Superior temporal gyrus (tissue), 1 donor: ENCODE results near the gene RGS3.
"Not testable (repeated sequence)": the region's sequence is repeated elsewhere in the genome, so short reads cannot be mapped to it uniquely, and the experiment has no call there.

Experiments used
- DNase-seq: peaks from one replicate; pipeline ENCODE4 v3.0.0-alpha.2; 2016; ENCODE audit errors: extremely low spot score

Gene RGS3

DNA sequence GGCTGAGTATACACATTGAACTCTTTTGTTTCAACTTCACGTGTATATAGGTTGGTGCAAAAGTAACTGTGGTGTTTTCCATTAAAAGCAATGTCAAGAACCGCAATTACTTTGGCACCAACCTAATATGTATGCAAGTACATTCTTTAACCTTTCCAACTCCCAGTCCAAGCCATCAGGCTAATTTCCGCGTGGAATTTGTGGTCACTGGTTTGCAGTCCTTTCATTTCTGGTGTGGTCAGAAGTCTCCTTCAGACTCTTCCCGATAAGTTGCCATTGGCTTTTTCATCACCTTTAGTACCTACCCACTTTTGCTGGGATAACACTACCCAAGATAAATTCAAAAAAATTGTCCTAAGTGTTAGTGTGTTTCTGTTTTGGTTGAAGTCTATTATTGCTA, 84.0 kb downstream of the RGS3 start:
- no peak for DNase-seq

DNA sequence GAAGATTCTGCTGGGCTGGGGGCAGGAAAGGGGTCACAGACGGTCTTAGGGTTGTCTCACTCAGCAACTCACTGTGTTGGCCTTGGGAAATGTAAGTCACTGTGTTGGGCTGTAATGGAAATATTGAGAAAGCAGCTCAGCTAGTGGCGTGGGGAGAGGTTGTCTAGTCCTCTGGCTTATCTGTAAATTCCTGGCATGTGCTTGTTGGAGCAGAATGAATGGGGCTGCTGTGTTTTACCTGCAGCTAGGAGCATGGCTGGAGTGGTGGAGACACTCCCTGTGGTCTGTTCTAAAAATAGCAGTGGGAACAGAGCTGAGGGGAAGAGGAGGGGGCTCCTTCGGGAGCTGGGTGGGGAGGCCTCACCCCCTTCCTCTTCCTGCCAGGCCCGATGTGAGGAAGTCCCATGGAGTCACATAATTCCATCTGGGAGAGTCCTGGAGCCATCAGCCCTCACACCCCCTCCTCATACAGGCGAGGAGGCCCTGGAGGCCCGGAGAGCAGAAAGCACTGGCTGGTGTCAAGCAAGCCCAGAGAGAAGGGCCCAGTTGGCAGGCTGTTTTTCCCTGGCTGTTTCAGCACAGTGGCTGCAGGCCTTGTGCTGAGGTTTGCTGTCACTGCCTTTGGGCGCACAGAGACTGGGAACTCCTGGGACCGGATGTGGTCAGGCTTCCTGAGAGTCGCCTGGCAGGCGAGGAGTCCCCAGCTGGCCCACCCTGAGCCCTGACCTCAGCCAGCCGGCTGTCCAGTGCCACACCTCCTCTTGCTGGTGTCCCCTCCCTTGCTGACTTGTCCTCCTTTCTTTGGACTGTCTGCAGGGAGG, 84.9 kb downstream of the RGS3 start:
- peak; percentile 37 for DNase-seq

DNA sequence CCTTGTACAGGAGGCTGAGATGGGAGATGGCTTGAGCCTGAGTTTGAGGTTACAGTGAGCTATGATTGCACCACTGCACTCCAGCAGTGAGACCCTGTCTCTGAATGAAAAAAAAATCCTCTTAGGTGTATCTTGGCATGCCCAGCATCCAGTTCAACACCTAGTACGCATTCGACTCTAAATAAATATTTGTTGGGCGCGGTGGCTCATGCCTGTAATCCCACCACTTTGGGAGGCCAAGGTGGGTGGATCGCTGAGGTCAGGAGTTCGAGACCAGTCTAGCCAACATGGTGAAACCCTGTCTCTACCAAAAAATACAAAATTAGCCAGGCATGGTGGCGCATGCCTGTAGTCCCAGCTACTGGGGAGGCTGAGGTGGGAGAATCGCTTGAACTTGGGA, 86.4 kb downstream of the RGS3 start:
- DNase-seq, result not testable (repeated sequence)

DNA sequence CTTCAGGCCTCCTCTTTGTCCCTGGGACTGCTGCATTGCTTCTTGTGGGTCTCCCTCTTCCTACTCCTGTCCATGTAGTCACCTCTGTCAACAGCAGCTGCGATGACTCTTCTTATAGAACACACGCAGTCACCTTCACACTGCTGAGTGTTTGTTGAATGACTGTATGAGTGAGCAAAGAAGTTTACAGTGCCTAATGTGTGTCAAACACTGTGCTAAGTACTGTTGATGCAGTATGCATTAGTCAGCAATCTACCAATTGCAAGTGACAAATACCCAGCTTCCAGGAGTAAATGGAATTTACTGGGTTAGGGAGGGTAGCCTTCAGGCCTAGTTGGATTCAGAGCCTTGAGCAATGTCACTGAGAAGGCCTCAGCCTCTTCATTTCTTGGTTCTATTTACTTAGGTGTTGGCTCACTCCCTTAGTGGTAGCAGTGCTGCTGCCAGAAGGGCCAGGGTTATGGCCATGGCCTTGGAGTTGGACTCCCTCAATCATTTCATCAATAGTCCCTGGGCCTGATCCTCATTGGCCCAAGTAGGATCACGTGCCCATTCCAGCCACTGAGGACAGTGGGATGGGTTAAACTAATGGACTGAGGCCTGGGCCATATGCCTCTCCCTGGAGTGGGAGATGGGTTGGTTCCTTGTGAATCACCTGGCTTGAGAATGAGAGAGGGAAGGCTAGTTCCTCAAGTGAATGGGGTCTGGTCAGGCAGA, 93.5 kb downstream of the RGS3 start:
- DNase-seq, result no peak

DNA sequence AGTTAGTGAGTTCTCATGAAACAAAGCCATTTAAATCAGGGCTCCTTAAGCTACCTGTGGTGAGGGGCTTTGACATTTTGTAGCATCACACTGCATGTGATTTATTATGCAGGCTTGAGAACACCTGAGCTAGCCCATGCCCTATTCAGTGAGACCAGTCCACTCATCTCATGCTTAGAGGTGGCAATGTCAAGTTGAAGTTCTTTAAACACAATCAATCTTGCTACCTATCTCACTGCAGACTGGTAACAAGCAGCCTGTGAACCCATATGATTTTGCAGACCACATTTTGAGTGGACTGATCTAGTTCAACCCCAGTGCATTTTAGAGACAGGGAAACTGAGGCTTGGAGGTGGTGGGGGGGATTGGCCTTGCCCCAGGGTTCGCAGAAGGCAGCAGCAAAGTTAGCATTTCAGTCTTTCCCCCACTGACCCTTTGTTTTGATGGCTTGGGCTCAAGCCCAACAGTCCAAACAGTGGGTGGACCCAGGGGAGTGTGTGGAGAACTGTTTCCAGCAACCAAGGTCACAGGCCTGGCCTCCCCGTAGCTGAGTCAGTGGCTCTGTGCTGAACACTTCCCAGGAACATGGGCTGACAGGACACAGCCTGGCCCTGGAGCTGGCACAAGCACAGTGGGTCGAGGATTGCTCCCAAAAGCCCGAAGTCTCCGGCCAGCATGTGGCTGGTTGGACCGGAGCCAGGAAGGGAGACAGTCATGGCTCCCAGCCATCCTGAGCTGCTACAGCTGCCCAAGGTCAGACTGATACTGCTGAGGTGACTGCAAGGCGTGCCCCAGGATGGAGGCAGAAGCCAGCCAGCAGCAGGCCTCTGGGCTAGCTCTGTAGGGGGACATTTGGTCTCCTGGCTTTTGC, 95.3 kb downstream of the RGS3 start:
- DNase-seq, result peak; percentile 16

DNA sequence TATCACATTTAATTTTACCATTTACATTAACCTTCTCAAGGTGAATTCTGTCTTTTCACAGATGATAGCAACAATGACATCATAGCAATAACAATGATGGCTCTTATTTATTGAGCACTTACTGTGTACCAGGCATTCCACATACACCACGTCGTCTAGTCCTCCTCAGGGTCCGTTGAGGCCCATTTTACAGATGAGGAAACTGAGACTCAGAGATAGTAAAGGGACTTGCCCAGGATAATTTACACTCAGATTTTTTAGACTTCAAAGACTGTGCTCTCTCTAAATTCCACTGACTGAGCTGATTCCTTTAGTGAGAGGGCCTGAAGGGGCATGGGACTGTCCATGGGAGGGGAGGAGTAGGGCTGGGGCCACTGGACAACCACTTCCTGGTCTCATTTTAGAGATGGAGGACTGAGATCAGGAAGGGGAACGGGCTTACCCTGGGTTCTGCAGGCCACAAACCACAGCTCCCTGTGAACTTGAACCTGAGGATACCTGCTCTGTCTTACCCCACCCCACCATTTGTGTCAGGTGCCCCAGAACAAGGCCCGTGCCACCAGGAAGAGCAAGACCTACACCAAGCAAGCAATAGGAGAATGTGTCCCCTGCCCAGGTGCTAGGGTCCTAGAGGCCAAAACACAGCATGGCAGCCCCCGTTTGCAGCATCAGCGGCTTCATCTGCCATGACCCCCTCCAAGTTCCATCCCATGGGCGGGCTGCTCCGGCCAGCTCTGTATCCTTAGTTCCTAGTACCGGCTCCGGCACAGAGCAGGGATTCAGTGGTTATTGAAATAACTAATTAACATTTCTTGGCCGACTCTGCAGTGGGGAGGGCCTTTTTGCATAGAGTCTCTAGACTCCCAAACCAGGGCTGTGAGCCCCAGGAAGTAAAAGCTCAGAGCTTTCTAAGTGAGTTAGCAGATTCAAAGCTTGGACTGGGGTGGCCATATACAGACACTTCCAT, 96.6 kb downstream of the RGS3 start:
- DNase-seq, result no peak

DNA sequence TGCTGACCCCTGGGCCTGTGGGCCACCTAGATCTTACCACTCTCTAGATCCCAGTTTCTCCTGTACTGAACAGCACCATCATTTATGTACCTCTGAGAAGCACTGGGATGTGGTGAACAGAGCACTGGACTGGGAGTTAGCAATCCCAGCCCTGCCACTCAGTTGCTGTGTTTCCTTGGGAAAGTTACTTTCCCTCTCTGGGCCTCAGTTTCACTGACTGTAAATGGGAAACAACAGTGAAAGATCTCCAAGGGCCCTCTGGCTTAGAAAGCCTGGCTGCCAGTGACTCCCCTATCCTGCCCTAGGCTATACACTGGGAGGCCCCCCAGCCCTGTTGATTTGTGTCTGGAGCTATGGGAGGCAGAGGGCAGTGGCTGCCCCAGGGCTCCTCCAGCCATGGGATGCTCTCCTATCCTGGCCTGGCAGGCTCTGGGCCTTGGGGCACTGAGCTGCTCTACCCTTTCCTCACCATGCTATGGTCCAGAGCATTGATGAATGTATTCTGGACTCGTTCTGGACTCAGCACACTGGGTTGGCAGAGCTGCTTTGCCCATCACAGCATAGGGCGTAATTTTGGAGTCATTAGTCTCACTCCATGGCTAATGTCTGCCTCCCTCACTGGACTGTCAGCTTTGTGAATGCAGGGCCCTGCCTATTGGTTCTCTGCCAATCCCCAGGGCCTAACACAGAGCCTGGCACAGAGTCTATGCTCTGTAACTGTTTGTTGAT, 99.3 kb downstream of the RGS3 start:
- DNase-seq, result peak; percentile 29

DNA sequence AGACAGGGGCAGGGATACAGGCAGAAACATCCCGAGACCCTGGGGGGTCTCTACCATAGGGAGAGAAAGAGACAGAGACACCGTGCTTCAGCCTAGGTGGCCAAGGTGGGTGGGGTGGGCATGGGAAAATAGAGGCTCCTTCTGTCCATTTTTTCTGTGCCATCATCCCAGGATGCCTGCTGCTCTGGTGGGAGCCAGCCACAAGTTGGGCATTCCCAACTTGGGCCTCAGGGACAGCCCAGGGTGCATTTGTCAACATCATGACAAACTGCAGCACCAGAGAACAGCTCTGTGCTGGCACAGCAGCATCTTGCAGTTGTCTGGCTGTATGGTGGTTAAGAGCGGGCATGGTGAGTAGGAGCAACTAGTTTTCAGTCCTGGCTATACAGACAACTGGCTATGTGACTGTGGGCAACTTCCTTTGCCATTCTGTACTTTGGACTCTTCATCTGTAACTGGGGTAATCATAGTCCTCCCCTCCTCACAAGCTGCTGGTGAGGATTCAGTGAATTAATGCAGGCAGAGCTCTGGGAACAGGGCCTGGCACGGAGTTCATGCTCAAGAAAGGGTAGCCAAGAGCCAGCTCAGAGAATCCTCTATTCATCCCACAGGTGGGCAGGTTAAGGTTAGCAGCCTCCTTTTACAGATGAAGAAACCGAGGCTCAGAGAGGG, 100.4 kb downstream of the RGS3 start:
- peak; percentile 9 for DNase-seq

DNA sequence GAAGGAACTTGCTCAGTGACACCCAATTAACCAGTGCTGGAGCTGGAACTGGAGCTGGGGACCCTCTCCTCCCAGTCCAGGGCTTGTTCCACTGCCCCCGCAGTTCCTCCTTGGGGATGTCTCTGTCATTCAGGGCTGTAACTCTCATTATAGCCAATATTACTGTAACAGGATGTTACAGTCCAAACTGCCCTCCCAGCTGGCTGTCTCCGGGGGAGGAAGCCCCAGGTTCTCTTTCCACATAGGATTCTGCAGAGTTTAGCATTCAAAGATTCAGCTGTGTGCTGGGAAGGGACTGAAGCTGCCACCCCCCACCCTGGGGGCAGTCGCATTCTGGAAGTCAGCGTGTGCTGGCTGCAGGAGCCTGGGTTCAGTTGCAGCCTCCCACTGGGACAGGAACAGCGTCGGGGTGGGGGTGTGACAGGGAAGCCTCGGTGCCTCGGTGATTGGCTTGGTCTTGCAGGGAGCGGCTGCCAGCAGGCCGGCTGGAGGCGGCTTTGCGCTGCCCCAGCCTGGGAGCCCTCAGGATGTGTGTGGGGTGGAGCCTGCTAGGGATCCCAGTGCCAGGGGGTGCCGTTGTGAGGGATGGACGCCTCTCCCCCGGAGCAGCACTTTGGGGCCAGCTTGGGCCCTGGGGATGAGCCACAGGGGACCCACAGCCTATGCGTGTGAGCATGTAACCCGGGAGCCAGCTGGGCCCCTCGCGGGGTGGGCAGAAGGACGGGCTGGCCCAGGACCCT, 101.1 kb downstream of the RGS3 start:
- DNase-seq, result peak; percentile 49

DNA sequence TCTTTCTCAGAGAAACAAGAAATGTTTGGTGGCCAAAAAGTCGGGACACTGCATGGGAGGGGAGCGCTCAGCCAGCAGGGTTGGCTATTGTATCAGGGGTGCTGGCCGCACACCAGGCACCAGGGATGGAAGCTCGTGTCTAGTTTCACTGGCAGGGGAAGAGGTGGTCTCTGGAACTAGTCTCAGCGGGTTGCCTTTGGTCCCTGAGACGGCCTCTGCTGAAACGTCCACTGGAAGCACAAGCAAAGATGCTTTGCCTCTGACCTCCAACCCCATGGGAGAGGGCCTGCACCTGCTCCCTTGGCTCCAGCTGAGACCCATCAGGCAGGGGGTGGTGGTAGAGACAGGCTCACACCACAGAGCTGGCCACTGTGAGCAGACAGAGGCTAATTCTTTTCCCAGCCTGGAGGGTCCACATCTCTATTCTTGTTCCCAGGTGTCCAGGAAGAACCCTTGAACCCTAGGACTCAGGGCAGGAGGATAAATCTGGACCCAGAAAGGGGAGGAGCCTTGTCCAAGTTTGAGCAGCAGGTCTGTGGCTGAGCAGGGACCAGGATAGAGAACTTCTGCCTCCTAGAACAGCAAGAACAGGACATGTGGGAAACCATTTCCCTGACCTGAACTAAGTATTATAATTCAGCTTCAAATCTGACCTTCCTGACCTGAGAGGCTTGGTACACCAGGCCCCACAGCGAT, 102.6 kb downstream of the RGS3 start:
- DNase-seq, result no peak

DNA sequence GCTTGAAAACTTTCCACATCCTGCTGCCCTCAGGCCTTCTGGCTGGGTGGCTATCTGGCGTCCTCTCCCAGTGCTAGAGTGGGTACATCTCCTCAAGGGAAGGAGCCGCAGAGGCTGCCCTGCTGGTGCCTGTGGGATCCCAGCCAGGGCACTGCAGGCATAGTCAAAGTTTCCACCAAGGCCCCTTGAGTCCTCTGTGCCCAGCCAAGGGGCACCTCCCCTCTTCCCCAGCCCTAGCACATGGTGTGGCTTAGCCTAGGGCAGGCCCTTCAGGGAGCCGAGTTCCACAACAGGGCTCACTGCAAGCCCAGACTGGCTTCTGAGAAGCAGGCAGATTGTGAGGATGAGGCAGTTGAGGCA, 103.2 kb downstream of the RGS3 start:
- DNase-seq, result no peak

DNA sequence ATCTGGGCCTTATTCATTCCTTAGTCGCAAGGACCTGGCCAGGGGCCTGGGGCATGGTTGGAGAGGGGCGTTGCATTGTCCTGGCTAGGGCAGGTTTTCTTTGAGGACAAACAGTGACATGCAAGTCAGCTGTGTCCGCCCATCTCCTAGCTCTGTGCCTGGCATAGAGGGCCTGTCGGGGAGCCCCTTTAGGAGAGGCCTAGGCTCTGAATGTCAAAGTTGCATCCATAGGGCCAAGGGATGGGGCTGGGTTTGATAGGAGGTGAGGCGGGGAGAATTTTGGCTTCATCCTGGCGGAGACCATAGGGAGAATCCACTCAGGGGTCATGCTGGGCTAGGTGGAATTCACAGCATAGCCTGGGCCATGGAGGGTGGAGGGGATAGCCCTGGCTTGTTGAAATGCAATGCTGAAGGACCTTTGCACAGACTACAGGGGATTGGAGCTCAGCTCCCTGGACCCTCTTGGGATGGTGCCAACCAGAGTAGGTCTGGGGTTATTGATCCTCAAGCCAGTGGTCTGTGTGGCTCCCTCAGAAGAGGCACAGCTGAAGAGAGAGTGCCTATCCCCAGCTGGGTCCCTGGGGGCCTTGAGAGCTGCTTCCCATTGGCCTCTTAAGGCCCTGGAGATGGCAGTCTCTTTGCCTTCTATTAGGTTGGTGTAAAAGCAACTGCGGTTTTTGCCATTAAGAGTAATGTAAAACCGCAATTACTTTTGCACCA, 104.0 kb downstream of the RGS3 start:
- DNase-seq, result no peak

DNA sequence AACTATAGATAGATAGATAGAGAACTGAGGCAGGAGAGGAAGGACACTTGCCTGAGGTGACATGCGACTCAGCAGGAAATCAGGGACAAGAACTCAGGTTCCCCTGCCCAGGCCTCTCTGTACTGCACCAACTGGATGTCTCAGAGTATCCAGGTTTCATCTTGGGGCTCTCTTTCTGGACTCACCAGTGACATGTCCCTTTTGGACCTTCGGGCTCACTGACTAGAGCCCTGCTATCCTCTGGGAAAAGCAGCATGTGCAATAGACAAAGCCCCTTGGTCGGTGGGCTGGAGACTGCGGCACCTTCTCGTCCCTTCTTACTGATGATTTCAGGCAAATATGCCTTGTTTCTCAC, 104.5 kb downstream of the RGS3 start:
- no peak for DNase-seq

DNA sequence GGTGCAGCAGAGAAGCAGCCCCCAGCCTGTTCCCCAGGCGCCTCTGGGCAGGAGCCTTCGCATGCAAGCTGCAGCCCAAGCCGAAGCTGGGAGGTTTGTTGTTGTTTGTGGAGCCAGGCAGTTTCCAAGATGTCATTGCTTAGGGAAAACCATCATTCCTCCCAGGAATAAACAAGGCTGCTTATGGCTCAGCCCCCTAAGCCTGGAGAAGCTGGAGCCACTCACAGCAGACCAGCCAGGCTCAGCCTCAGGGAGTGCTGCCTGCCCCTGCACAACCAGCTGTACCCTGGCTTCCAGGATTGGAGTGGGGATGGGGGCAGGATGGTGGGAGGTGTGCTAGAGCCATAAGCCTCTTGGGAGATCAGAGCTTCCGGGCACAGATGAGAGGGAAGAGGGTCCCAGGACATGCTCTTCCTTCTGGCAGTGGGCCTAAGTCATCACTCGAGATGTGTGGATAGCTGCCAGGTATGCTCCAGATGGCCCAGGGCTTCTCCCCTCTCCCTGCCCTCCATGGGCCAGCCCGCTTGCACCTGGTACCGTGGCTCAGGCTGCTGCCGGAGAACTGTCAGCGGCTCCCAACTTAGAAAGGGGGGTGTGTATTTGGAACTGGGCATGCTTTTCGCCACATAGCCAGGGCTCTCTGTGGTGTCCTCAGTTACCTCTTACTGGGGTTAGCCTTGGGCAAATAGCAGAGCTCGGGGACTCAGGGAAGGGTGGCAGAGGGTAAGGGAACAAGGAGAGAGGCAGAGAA, 105.2 kb downstream of the RGS3 start:
- no peak for DNase-seq

DNA sequence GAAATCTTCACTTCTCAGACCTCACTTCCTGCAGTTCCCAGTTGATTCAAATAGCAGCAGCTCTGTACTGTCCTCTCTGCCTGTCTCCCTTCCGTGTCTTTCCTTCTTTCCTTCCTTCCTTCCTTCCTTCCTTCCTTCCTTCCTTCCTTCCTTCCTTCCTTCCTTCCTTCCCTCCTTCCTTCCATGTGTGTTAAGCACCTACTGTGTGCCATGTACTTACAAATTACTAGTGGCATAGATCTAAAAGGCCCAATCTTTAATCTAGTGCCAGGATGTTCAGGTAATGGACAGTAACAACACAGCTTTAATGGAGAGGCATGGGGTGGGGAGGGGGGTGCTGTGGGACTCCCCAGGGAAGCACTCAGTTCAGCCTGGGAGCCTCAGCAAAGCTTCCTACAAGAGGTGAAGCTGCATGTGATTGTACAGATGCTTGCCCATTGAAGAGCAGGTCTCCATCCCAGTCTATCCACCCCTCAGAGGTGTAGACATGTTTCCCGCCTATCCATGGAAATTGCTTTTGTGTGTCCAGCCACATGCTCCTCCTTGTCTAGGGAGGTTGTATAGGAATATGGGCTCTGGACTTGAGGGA, 106.0 kb downstream of the RGS3 start:
- DNase-seq, result no peak

DNA sequence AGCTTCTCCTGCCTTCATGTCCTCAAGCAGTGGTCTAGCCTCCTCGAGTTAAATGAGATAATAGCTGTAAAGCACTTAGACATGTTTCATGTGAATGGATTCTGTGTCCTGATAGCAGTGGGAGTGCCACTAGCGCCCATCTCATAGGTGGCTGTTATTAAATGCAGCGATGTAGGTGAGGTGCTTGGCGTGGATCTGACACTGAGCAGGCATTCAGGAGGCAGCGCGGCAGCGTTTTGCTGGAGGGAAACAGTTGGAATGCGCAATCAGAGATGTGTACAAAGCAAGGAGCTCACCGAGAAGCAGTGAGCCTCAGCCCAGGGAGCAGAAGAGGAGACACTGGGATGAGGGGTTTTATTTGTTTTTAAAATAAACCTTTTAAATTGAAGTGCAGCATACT, 106.6 kb downstream of the RGS3 start:
- DNase-seq, result no peak
